ENCODE data around the gene ASAP2.

ASAP2 gene

GRCh38 chr2:9271091-9271490 is 64.5 kb downstream of the ASAP2 start:
- Histone ChIP-seq H3K9me3 (ENCODE audit: control insufficient read depth, insufficient read depth, low read length) (no peaks in the 10 kb centered on the region), H3K4me3 (ENCODE audit: low read depth, low read length) (no peak overlapping the region), H3K4me1 (ENCODE audit: control insufficient read depth, insufficient read depth, low read length) (peaks cover 3% of the 10 kb centered on the region), H3K27ac (ENCODE audit: low read depth, low read length) (no peak overlapping the region), H3K36me3 (ENCODE audit: control insufficient read depth, insufficient read depth, low read length) (no peaks in the 10 kb centered on the region), H3K9ac (ENCODE audit: low read depth, low read length) (no peak overlapping the region), H3K27me3 (ENCODE audit: control insufficient read depth, insufficient read depth, low read length) (no peaks in the 10 kb centered on the region)

- no peak overlapping the region for H3K9ac ChIP-seq (ENCODE audit: low read depth, low read length)
- H3K36me3 ChIP-seq (ENCODE audit: control insufficient read depth, insufficient read depth, low read length), result no peaks in the 10 kb centered on the region
- H3K27ac ChIP-seq (ENCODE audit: low read depth, low read length), result no peak overlapping the region
- no peaks in the 10 kb centered on the region for H3K27me3 ChIP-seq (ENCODE audit: control insufficient read depth, insufficient read depth, low read length)
- H3K4me1 ChIP-seq (ENCODE audit: control insufficient read depth, insufficient read depth, low read length), result peaks cover 3% of the 10 kb centered on the region
- H3K9me3 ChIP-seq (ENCODE audit: control insufficient read depth, insufficient read depth, low read length), result no peaks in the 10 kb centered on the region
- H3K4me3 ChIP-seq (ENCODE audit: low read depth, low read length), result no peak overlapping the region
Observed at GRCh38 chr2:9271691-9272090, 65.1 kb downstream of the ASAP2 start.

GRCh38 chr2:9273486-9274130 is 67.0 kb downstream of the ASAP2 start:
- Histone ChIP-seq H3K4me1 (ENCODE audit: control insufficient read depth, insufficient read depth, low read length) (peaks cover 3% of the 10 kb centered on the region), H3K4me3 (ENCODE audit: low read depth, low read length) (no peak overlapping the region), H3K27ac (ENCODE audit: low read depth, low read length) (no peak overlapping the region), H3K9ac (ENCODE audit: low read depth, low read length) (no peak overlapping the region), H3K9me3 (ENCODE audit: control insufficient read depth, insufficient read depth, low read length) (no peaks in the 10 kb centered on the region), H3K27me3 (ENCODE audit: control insufficient read depth, insufficient read depth, low read length) (no peaks in the 10 kb centered on the region), H3K36me3 (ENCODE audit: control insufficient read depth, insufficient read depth, low read length) (no peaks in the 10 kb centered on the region)

- no peak overlapping the region for H3K4me3 ChIP-seq (ENCODE audit: low read depth, low read length)
- no peaks in the 10 kb centered on the region for H3K9me3 ChIP-seq (ENCODE audit: control insufficient read depth, insufficient read depth, low read length)
- H3K9ac ChIP-seq (ENCODE audit: low read depth, low read length), result no peak overlapping the region
- no peaks in the 10 kb centered on the region for H3K36me3 ChIP-seq (ENCODE audit: control insufficient read depth, insufficient read depth, low read length)
- H3K27me3 ChIP-seq (ENCODE audit: control insufficient read depth, insufficient read depth, low read length), result no peaks in the 10 kb centered on the region
- peaks cover 3% of the 10 kb centered on the region for H3K4me1 ChIP-seq (ENCODE audit: control insufficient read depth, insufficient read depth, low read length)
- no peak overlapping the region for H3K27ac ChIP-seq (ENCODE audit: low read depth, low read length)
Observed at GRCh38 chr2:9274701-9275343, 68.2 kb downstream of the ASAP2 start.

GRCh38 chr2:9275399-9275798 is 68.8 kb downstream of the ASAP2 start:
- Histone ChIP-seq H3K4me3 (ENCODE audit: low read depth, low read length) (no peak overlapping the region), H3K27me3 (ENCODE audit: control insufficient read depth, insufficient read depth, low read length) (no peaks in the 10 kb centered on the region), H3K9me3 (ENCODE audit: control insufficient read depth, insufficient read depth, low read length) (no peaks in the 10 kb centered on the region), H3K27ac (ENCODE audit: low read depth, low read length) (no peak overlapping the region), H3K36me3 (ENCODE audit: control insufficient read depth, insufficient read depth, low read length) (no peaks in the 10 kb centered on the region), H3K9ac (ENCODE audit: low read depth, low read length) (no peak overlapping the region), H3K4me1 (ENCODE audit: control insufficient read depth, insufficient read depth, low read length) (peaks cover 3% of the 10 kb centered on the region)

- no peaks in the 10 kb centered on the region for H3K27me3 ChIP-seq (ENCODE audit: control insufficient read depth, insufficient read depth, low read length)
- no peak overlapping the region for H3K4me3 ChIP-seq (ENCODE audit: low read depth, low read length)
- H3K9me3 ChIP-seq (ENCODE audit: control insufficient read depth, insufficient read depth, low read length), result no peaks in the 10 kb centered on the region
- no peaks in the 10 kb centered on the region for H3K36me3 ChIP-seq (ENCODE audit: control insufficient read depth, insufficient read depth, low read length)
- peaks cover 3% of the 10 kb centered on the region for H3K4me1 ChIP-seq (ENCODE audit: control insufficient read depth, insufficient read depth, low read length)
- H3K9ac ChIP-seq (ENCODE audit: low read depth, low read length), result no peak overlapping the region
- H3K27ac ChIP-seq (ENCODE audit: low read depth, low read length), result no peak overlapping the region
Observed at GRCh38 chr2:9276074-9276473, 69.5 kb downstream of the ASAP2 start.

- Histone ChIP-seq H3K27me3 (ENCODE audit: control insufficient read depth, insufficient read depth, low read length) (no peaks in the 10 kb centered on the region), H3K27ac (ENCODE audit: low read depth, low read length) (no peak overlapping the region), H3K9ac (ENCODE audit: low read depth, low read length) (no peak overlapping the region), H3K4me1 (ENCODE audit: control insufficient read depth, insufficient read depth, low read length) (peaks cover 3% of the 10 kb centered on the region), H3K9me3 (ENCODE audit: control insufficient read depth, insufficient read depth, low read length) (no peaks in the 10 kb centered on the region), H3K4me3 (ENCODE audit: low read depth, low read length) (no peak overlapping the region), H3K36me3 (ENCODE audit: control insufficient read depth, insufficient read depth, low read length) (no peaks in the 10 kb centered on the region)
Observed at GRCh38 chr2:9276901-9277451, 70.4 kb downstream of the ASAP2 start.

GRCh38 chr2:9278439-9278838 is 71.8 kb downstream of the ASAP2 start:
- no peaks in the 10 kb centered on the region for H3K27me3 ChIP-seq (ENCODE audit: control insufficient read depth, insufficient read depth, low read length)
- no peak overlapping the region for H3K27ac ChIP-seq (ENCODE audit: low read depth, low read length)
- H3K36me3 ChIP-seq (ENCODE audit: control insufficient read depth, insufficient read depth, low read length), result no peaks in the 10 kb centered on the region
- no peak overlapping the region for H3K4me3 ChIP-seq (ENCODE audit: low read depth, low read length)
- peaks cover 3% of the 10 kb centered on the region for H3K4me1 ChIP-seq (ENCODE audit: control insufficient read depth, insufficient read depth, low read length)
- H3K9ac ChIP-seq (ENCODE audit: low read depth, low read length), result no peak overlapping the region
- H3K9me3 ChIP-seq (ENCODE audit: control insufficient read depth, insufficient read depth, low read length), result no peaks in the 10 kb centered on the region

- H3K27ac ChIP-seq (ENCODE audit: low read depth, low read length), result no peak overlapping the region
- peaks cover 3% of the 10 kb centered on the region; the same call in 1 of the 2 replicates for H3K4me1 ChIP-seq (ENCODE audit: control insufficient read depth, insufficient read depth, low read length)
- H3K27me3 ChIP-seq (ENCODE audit: control insufficient read depth, insufficient read depth, low read length), result no peaks in the 10 kb centered on the region
- no peaks in the 10 kb centered on the region for H3K9me3 ChIP-seq (ENCODE audit: control insufficient read depth, insufficient read depth, low read length)
- H3K36me3 ChIP-seq (ENCODE audit: control insufficient read depth, insufficient read depth, low read length), result no peaks in the 10 kb centered on the region
- no peak overlapping the region for H3K4me3 ChIP-seq (ENCODE audit: low read depth, low read length)
- no peak overlapping the region for H3K9ac ChIP-seq (ENCODE audit: low read depth, low read length)
Observed at GRCh38 chr2:9279426-9279825, 72.8 kb downstream of the ASAP2 start.

- no peak overlapping the region for H3K4me3 ChIP-seq (ENCODE audit: low read depth, low read length)
- no peaks in the 10 kb centered on the region for H3K9me3 ChIP-seq (ENCODE audit: control insufficient read depth, insufficient read depth, low read length)
- H3K36me3 ChIP-seq (ENCODE audit: control insufficient read depth, insufficient read depth, low read length), result no peaks in the 10 kb centered on the region
- no peaks in the 10 kb centered on the region for H3K27me3 ChIP-seq (ENCODE audit: control insufficient read depth, insufficient read depth, low read length)
- H3K27ac ChIP-seq (ENCODE audit: low read depth, low read length), result no peak overlapping the region
- H3K4me1 ChIP-seq (ENCODE audit: control insufficient read depth, insufficient read depth, low read length), result peaks cover 3% of the 10 kb centered on the region; the same call in 1 of the 2 replicates
- no peak overlapping the region for H3K9ac ChIP-seq (ENCODE audit: low read depth, low read length)
Observed at GRCh38 chr2:9280224-9280623, 73.6 kb downstream of the ASAP2 start.

GRCh38 chr2:9281145-9281544 is 74.5 kb downstream of the ASAP2 start:
- H3K4me1 ChIP-seq (ENCODE audit: control insufficient read depth, insufficient read depth, low read length), result no peaks in the 10 kb centered on the region; the same call in 1 of the 2 replicates
- H3K27me3 ChIP-seq (ENCODE audit: control insufficient read depth, insufficient read depth, low read length), result no peaks in the 10 kb centered on the region
- no peak overlapping the region for H3K4me3 ChIP-seq (ENCODE audit: low read depth, low read length)
- H3K36me3 ChIP-seq (ENCODE audit: control insufficient read depth, insufficient read depth, low read length), result no peaks in the 10 kb centered on the region
- H3K27ac ChIP-seq (ENCODE audit: low read depth, low read length), result no peak overlapping the region
- H3K9ac ChIP-seq (ENCODE audit: low read depth, low read length), result no peak overlapping the region
- H3K9me3 ChIP-seq (ENCODE audit: control insufficient read depth, insufficient read depth, low read length), result no peaks in the 10 kb centered on the region
